ENCODE results near the gene TIFAB.

Gene TIFAB

GRCh38 chr5:135481909-135482311 lies 29.8 kb upstream of the TIFAB start:
- no peak for DNase-seq (ENCODE audit: low read depth)

- DNase-seq (ENCODE audit: low read depth), result no peak
Observed at GRCh38 chr5:135481387-135481786, 29.2 kb upstream of the TIFAB start.

- no peak for DNase-seq (ENCODE audit: low read depth)
Observed at GRCh38 chr5:135480511-135480910, 28.4 kb upstream of the TIFAB start.

- DNase-seq (ENCODE audit: low read depth), result no peak
Observed at GRCh38 chr5:135478938-135479337, 26.8 kb upstream of the TIFAB start.

- no peak for DNase-seq (ENCODE audit: low read depth)
Observed at GRCh38 chr5:135477613-135478066, 25.5 kb upstream of the TIFAB start.

GRCh38 chr5:135476615-135477581 lies 24.7 kb upstream of the TIFAB start:
- DNase-seq (ENCODE audit: low read depth), result no peak

GRCh38 chr5:135473956-135474670 lies 22.0 kb upstream of the TIFAB start:
- DNase-seq (ENCODE audit: low read depth), result no peak

- DNase-seq (ENCODE audit: low read depth), result no peak
Observed at GRCh38 chr5:135472141-135472540, 20.0 kb upstream of the TIFAB start.

GRCh38 chr5:135471726-135472125 lies 19.6 kb upstream of the TIFAB start:
- no peak for DNase-seq (ENCODE audit: low read depth)

- no peak for DNase-seq (ENCODE audit: low read depth)
Observed at GRCh38 chr5:135469911-135470310, 17.8 kb upstream of the TIFAB start.

GRCh38 chr5:135468541-135468940 lies 16.4 kb upstream of the TIFAB start:
- DNase-seq (ENCODE audit: low read depth), result no peak

- no peak for DNase-seq (ENCODE audit: low read depth)
Observed at GRCh38 chr5:135467871-135468485, 15.8 kb upstream of the TIFAB start.

- DNase-seq (ENCODE audit: low read depth), result no peak
Observed at GRCh38 chr5:135467051-135467625, 15.0 kb upstream of the TIFAB start.

GRCh38 chr5:135466178-135467050 lies 14.3 kb upstream of the TIFAB start:
- peak; percentile 73 for DNase-seq (ENCODE audit: low read depth)

- DNase-seq (ENCODE audit: low read depth), result no peak
Observed at GRCh38 chr5:135465391-135466122, 13.4 kb upstream of the TIFAB start.

- DNase-seq (ENCODE audit: low read depth), result peak; percentile 65
Observed at GRCh38 chr5:135462304-135462703, 10.2 kb upstream of the TIFAB start.

GRCh38 chr5:135461481-135462151 lies 9.5 kb upstream of the TIFAB start:
- DNase-seq (ENCODE audit: low read depth), result no peak

- DNase-seq (ENCODE audit: low read depth), result no peak
Observed at GRCh38 chr5:135460246-135461033, 8.3 kb upstream of the TIFAB start.

GRCh38 chr5:135458921-135459331 lies 6.8 kb upstream of the TIFAB start:
- peak; percentile 91 for DNase-seq (ENCODE audit: low read depth)

Measured in EH (cell line).